Hepatocyte (in vitro differentiated cells): ENCODE measurements around the gene PAWR.

Experiments used
- CTCF ChIP-seq: fragments of 200-600 bp; sonication (generic); IDR thresholded peaks from 2 replicates; pipeline ENCODE4 v1.5.1; 2016; ENCODE audit warnings: antibody characterized with exemption, mild to moderate bottlenecking; ENCODE audit not compliant: poor library complexity
- EZH2 ChIP-seq: fragments of 200-600 bp; sonication (generic); IDR thresholded peaks from 2 replicates; pipeline ENCODE4 v1.6.1; 2016; ENCODE audit warnings: antibody characterized with exemption, mild to moderate bottlenecking, borderline replicate concordance

GRCh38 chr12:79690142-79690637 lies 574 bp downstream of the PAWR start:
- TF ChIP-seq CTCF (no peak), EZH2 (no peak)
